HepG2 (cell line): ENCODE results near the gene ELMO2. TPM values are rescaled to one million over a fixed set of nuclear protein-coding genes. Genes with fewer than 3 reads are reported as not detected.

Experiments
- CENPT ChIP-seq: sonication (generic); formaldehyde crosslinking; IDR thresholded peaks from 2 replicates; pipeline ENCODE4 v1.8.0; 2022; ENCODE audit warnings: low read depth, mild to moderate bottlenecking, moderate library complexity, missing genetic modification reagents
- CENPX ChIP-seq: sonication (generic); formaldehyde crosslinking; IDR thresholded peaks from 2 replicates; pipeline ENCODE4 v1.9.0; 2021; ENCODE audit warnings: mild to moderate bottlenecking, missing genetic modification reagents, moderate library complexity
- CTCF ChIP-seq: sonication (generic); formaldehyde crosslinking; IDR thresholded peaks from 2 replicates; pipeline ENCODE4 v1.5.0; 2020; ENCODE audit warnings: mild to moderate bottlenecking, missing genetic modification reagents, moderate library complexity
- FOXO1 ChIP-seq: sonication (generic); formaldehyde crosslinking; IDR thresholded peaks from 2 replicates; pipeline ENCODE4 v1.4.0; 2020; ENCODE audit warnings: missing genetic modification reagents
- FOXP4 ChIP-seq: sonication (generic); formaldehyde crosslinking; IDR thresholded peaks from 2 replicates; pipeline ENCODE4 v1.4.0; 2020; ENCODE audit warnings: missing genetic modification reagents
- HDAC2 ChIP-seq: sonication (generic); formaldehyde crosslinking; IDR thresholded peaks from 2 replicates; pipeline ENCODE4 v1.4.0; 2020; ENCODE audit warnings: missing genetic modification reagents
- HIVEP1 ChIP-seq: sonication (generic); formaldehyde crosslinking; IDR thresholded peaks from 2 replicates; pipeline ENCODE4 v1.4.0; 2020; ENCODE audit warnings: mild to moderate bottlenecking, missing genetic modification reagents
- HNRNPLL ChIP-seq: fragments of 200-400 bp; formaldehyde crosslinking; IDR thresholded peaks from 2 replicates; pipeline ENCODE4 v1.6.1; 2017; ENCODE audit warnings: mild to moderate bottlenecking, low read depth, low read length; ENCODE audit not compliant: poor library complexity, severe bottlenecking
- KLF16 ChIP-seq, 2 experiments: sonication (generic) in 1 of 2; formaldehyde crosslinking in 1 of 2; IDR thresholded peaks; 2 replicates each; pipeline versions ENCODE4 v1.6.1 to v1.8.0; 2016 to 2023; ENCODE audit warnings: missing genetic modification reagents in 2 of 2, missing compliant biosample characterization in 1 of 2
- MAF1 ChIP-seq: sonication (generic); formaldehyde crosslinking; IDR thresholded peaks from 2 replicates; pipeline ENCODE4 v1.5.0; 2020; ENCODE audit warnings: missing genetic modification reagents, borderline replicate concordance
- MTF1 ChIP-seq: sonication (generic); formaldehyde crosslinking; IDR thresholded peaks from 2 replicates; pipeline ENCODE4 v1.5.0; 2020; ENCODE audit warnings: missing genetic modification reagents
- NFATC3 ChIP-seq: sonication (generic); formaldehyde crosslinking; IDR thresholded peaks from 2 replicates; pipeline ENCODE4 v1.5.1; 2020; ENCODE audit warnings: mild to moderate bottlenecking, missing genetic modification reagents
- PAWR ChIP-seq: sonication (generic); formaldehyde crosslinking; IDR thresholded peaks from 2 replicates; pipeline ENCODE4 v1.4.0; 2020; ENCODE audit warnings: missing genetic modification reagents, mild to moderate bottlenecking, borderline replicate concordance
- PHF21A ChIP-seq: sonication (generic); formaldehyde crosslinking; IDR thresholded peaks from 2 replicates; pipeline ENCODE4 v1.5.0; 2020; ENCODE audit warnings: mild to moderate bottlenecking, missing genetic modification reagents
- RARA ChIP-seq: IDR thresholded peaks from 2 replicates; pipeline ENCODE4 v1.6.1; 2016; ENCODE audit warnings: missing genetic modification reagents, missing compliant biosample characterization
- SIN3A ChIP-seq: IDR thresholded peaks from 2 replicates; pipeline ENCODE4 v1.6.1; 2011; ENCODE audit warnings: low read depth, mild to moderate bottlenecking, control low read depth, low read length, borderline replicate concordance
- SOX6 ChIP-seq, 2 experiments: fragments of 450-650 bp in 1 of 2; sonication (generic) in 1 of 2; formaldehyde crosslinking in 1 of 2; IDR thresholded peaks; 2 replicates each; pipeline versions ENCODE4 v1.4.0 to v1.6.1; 2017 to 2020; ENCODE audit warnings: antibody characterized with exemption in 1 of 2, mild to moderate bottlenecking in 1 of 2, missing genetic modification reagents in 1 of 2
- SP140L ChIP-seq: sonication (generic); formaldehyde crosslinking; IDR thresholded peaks from 2 replicates; pipeline ENCODE4 v1.4.0; 2020; ENCODE audit warnings: missing genetic modification reagents, borderline replicate concordance
- TCF12 ChIP-seq, 2 experiments: fragments of 450-650 bp in 1 of 2; sonication (generic) in 1 of 2; formaldehyde crosslinking in 1 of 2; IDR thresholded peaks; 2 replicates each; pipeline versions ENCODE4 v1.6.1 to v1.8.0; 2017 to 2022; ENCODE audit warnings: antibody characterized with exemption in 1 of 2, mild to moderate bottlenecking in 1 of 2, missing genetic modification reagents in 1 of 2, moderate library complexity in 1 of 2
- THYN1 ChIP-seq: sonication (generic); formaldehyde crosslinking; IDR thresholded peaks from 2 replicates; pipeline ENCODE4 v1.8.1; 2023; ENCODE audit warnings: low read depth, mild to moderate bottlenecking, moderate library complexity, missing genetic modification reagents, borderline replicate concordance
- U2AF1 ChIP-seq: fragments of 200-400 bp; formaldehyde crosslinking; optimal IDR thresholded peaks from 2 replicates; pipeline ENCODE3; 2017; ENCODE audit warnings: mild to moderate bottlenecking, low read depth, low read length
- ZFP36L2 ChIP-seq: sonication (generic); formaldehyde crosslinking; IDR thresholded peaks from 2 replicates; pipeline ENCODE4 v1.4.0; 2020; ENCODE audit warnings: missing genetic modification reagents
- ZFP82 ChIP-seq: sonication (generic); formaldehyde crosslinking; IDR thresholded peaks from 2 replicates; pipeline ENCODE4 v1.5.1; 2020; ENCODE audit warnings: mild to moderate bottlenecking, missing genetic modification reagents, borderline replicate concordance
- ZFYVE20 ChIP-seq: sonication (generic); formaldehyde crosslinking; IDR thresholded peaks from 2 replicates; pipeline ENCODE4 v1.8.0; 2023; ENCODE audit warnings: low read depth, mild to moderate bottlenecking, moderate library complexity, missing genetic modification reagents, borderline replicate concordance
- ZNF101 ChIP-seq: sonication (generic); formaldehyde crosslinking; IDR thresholded peaks from 2 replicates; pipeline ENCODE4 v1.4.0; 2020; ENCODE audit warnings: mild to moderate bottlenecking, low read depth, missing genetic modification reagents, borderline replicate concordance
- ZNF138 ChIP-seq: sonication (generic); formaldehyde crosslinking; IDR thresholded peaks from 2 replicates; pipeline ENCODE4 v1.5.0; 2020; ENCODE audit warnings: mild to moderate bottlenecking, low read depth, missing genetic modification reagents
- ZNF607 ChIP-seq: sonication (generic); formaldehyde crosslinking; IDR thresholded peaks from 2 replicates; pipeline ENCODE4 v1.5.1; 2020; ENCODE audit warnings: missing genetic modification reagents, mild to moderate bottlenecking, borderline replicate concordance
- ZNF629 ChIP-seq: sonication (generic); formaldehyde crosslinking; conservative IDR thresholded peaks from 2 replicates; pipeline ENCODE4 v1.5.0; 2020; ENCODE audit warnings: missing genetic modification reagents
- polyA plus RNA-seq, 8 experiments: library from polyadenylated mRNA; depleted of rRNA in 3 of 8; stranded (reverse) in 7 of 8; unstranded in 1 of 8; fragments of >200 nt; fragmentation: Illumina TruSeq in 4 of 8; extraction: Trizol in 4 of 8; gene quantifications; 2 replicates each; pipeline versions ENCODE4 v1.2.1 to v1.2.3, GENCODE V29; 2011 to 2016; ENCODE audit warnings: low read depth in 4 of 8, missing spikeins in 1 of 8, mixed read lengths in 1 of 8; ENCODE audit not compliant: insufficient read depth in 1 of 8
- total RNA-seq, 5 experiments: library from RNA; depleted of rRNA; stranded (reverse); fragments of >200 nt; fragmentation: Illumina TruSeq; extraction: Trizol; gene quantifications; 2 replicates each; pipeline ENCODE4 v1.2.3, GENCODE V29; 2016; ENCODE audit warnings: low read depth in 1 of 5

ELMO2 gene
- total and polyA plus RNA-seq, 2 of the 13 experiments (the other 11 are each of a cell fraction or from before 2014, with no cell fraction given): 30.6 to 35.7 TPM

DNA sequence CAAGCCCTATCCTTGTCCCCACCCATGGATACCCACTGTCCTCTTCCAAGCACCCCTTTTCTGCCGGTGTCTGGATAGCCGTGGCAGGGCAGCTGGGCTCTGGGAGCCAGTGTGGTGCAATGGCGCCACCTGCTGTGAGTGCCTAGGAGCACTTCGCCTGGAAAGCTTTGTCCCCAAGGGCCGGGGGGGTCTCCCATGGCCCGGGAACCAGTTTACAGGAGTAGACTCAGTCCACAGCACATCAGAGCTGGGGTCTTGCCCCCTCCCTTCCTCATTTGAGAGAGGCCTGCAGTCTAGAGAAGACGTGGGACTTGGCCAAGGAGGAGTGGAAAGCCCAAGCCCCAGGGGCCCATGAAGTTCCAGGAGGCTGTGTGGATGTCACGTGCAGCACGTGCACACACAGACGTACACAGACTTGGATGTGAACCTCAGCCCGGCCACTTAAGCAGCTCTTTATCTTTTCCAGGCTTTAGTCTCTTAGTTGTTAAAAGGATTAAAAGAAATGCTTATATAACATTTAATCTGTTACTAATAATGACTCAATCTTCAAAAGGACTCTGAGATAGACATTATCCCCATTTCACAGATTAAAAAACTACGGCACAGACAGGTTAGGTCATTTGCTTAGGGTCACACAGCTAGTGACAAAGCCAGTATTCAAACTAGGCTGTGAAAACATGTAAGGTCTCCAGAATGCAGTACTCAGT, 57.2 kb downstream of the ELMO2 start (continued):
- no peak for TF ChIP-seq SOX6 (IDR thresholded peaks at IDR 0.05)
- TF ChIP-seq SOX6 (CRISPR knock-in tag; IDR thresholded peaks at IDR 0.05): no peak
- peak; percentile 30 for TF ChIP-seq HNRNPLL
- TF ChIP-seq ZNF607 (CRISPR knock-in tag): peak; percentile 56; the same call in 1 of the 2 replicates
- TF ChIP-seq SP140L (CRISPR knock-in tag): no peak
- no peak for TF ChIP-seq RARA (CRISPR knock-in tag)
- peak; percentile 71 for TF ChIP-seq U2AF1
- TF ChIP-seq ZFP82 (CRISPR knock-in tag): no peak
- TF ChIP-seq ZFYVE20 (CRISPR knock-in tag): no peak
- TF ChIP-seq FOXP4: no peak
- TF ChIP-seq MAF1 (CRISPR knock-in tag): no peak
- no peak for TF ChIP-seq ZNF138 (CRISPR knock-in tag)
- peak; percentile 76 for TF ChIP-seq ZNF629 (CRISPR knock-in tag)
- TF ChIP-seq ZNF101 (CRISPR knock-in tag): no peak
- TF ChIP-seq HIVEP1 (CRISPR knock-in tag): no peak
- no peak for TF ChIP-seq CENPT
- no peak for TF ChIP-seq PAWR (CRISPR knock-in tag)
- no peak for TF ChIP-seq ZFP36L2 (CRISPR knock-in tag)
- TF ChIP-seq CENPX (CRISPR knock-in tag): no peak
- TF ChIP-seq NFATC3: no peak
- TF ChIP-seq PHF21A: no peak
- TF ChIP-seq THYN1 (CRISPR knock-in tag): no peak
- no peak for TF ChIP-seq HDAC2 (CRISPR knock-in tag)
- no peak for TF ChIP-seq KLF16 (CRISPR knock-in tag; IDR thresholded peaks at IDR 0.05)
- no peak for TF ChIP-seq FOXO1 (CRISPR knock-in tag)
- peak; percentile 96 for TF ChIP-seq CTCF (CRISPR knock-in tag)
- no peak for TF ChIP-seq TCF12 (IDR thresholded peaks at IDR 0.05)
- no peak for TF ChIP-seq TCF12 (CRISPR knock-in tag; IDR thresholded peaks at IDR 0.05)
- TF ChIP-seq SIN3A: no peak
- TF ChIP-seq MTF1 (CRISPR knock-in tag): no peak
